Right renal cortex interstitium (tissue), 3 donors: ENCODE data around the gene MBTPS2. TPM values are rescaled to one million over a fixed set of nuclear protein-coding genes. Genes with fewer than 3 reads are reported as not detected.

Experiments
- DNase-seq, 3 donors: peaks; one replicate each; pipeline ENCODE4 v3.0.0-alpha.2; 2013; ENCODE audit warnings: low read depth in 3 of 3, low spot score in 2 of 3
- polyA plus RNA-seq, 3 donors: library from polyadenylated mRNA; unstranded; fragments of 120-200 nt; gene quantifications; one replicate each; pipeline ENCODE4 v1.2.1, GENCODE V29; 2013; ENCODE audit not compliant: insufficient read length in 3 of 3

The MBTPS2 gene
- polyA plus RNA-seq, 3 donors: 32.9 to 37.3 (median 37.1) TPM

DNA sequence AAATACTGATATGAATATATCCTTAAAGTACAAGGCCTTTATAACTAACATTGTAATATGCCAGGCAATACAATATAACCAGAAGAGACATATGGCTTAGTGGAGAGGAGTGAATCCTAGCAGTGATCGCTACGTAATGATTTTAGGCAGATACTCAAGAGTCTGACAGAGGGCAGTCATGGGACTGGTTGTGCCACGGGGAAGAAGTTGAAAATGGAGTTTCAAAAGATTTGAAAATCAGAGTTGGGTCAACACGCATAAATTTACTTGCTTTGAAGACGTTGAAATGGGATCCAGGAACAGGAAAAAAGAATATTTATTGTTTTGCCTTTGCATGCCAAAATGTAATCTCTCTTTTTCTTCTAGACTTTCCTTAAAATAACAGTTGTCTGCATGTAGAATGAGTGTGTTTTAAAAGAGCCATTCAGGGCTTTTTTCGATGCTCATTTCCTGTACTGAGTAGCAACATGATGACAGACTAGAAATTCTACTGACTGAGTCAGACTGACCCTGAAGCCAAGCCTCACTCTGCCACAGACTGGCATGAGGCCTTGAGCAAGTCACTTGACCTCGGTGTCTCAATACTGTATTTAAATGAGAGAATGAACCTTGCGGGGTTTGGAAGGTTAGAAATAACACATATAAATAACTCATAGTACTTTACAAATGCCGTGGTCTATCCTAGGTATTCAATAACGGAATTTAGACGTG, 93.0 kb downstream of the MBTPS2 start:
- DNase-seq: no peak

DNA sequence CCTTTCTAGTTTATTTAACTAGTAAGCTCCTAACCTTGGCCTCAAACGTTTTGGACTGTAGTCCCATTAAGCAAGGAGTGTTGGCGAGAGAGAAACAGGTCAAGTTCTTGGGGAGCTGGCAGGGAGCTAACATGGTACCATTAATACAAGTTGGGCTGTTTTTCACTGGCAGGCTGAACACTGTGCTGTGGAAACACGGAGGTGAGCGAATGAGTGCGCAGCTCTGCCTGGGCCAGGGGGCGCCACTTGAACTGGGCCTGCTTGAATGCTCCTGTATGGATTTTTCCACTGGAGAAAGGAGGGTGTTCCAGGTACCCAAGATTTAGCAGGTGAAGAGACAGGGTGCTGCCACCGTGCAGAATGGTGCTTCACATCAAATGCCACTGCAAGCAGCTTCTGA, 93.7 kb downstream of the MBTPS2 start:
- DNase-seq: no peak

DNA sequence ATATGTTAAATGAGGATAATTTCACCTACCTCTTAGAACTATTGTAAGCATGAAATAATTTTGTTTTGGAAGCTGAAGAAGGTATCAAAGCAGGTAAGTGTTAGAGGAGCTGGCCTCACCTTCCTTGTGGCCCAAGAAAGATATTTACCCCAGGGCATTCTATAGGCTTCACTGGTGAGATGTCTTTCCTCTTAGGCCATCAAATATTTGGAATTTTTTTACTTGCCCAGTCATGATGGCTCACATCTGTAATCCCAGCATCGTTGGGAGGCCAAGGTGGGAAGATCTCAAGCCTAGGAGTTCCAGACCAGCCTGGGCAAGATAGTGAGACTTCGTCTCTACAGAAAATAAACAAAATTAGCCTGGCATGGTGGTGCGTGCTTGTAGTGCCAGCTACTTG, 95.0 kb downstream of the MBTPS2 start:
- no peak for DNase-seq

Other genes with a start within 250 kb of the MBTPS2 start
- gene KLHL34, start 181.3 kb upstream of the MBTPS2 start, polyA plus RNA-seq: under 1 TPM; 0.06 to 0.10 (median 0.07) TPM
- under 1 TPM; 0.28 to 0.78 (median 0.50) TPM for gene SMPX, start 81.5 kb upstream of the MBTPS2 start, polyA plus RNA-seq
- 1 to 10 TPM; 2.3 to 2.8 (median 2.5) TPM for gene YY2, start 16.4 kb downstream of the MBTPS2 start, polyA plus RNA-seq
- gene SMS, start 101.1 kb downstream of the MBTPS2 start, polyA plus RNA-seq: 100 to 1,000 TPM; 161 to 170 (median 164) TPM
- under 1 TPM; 0.31 to 0.40 (median 0.37) TPM for gene PHEX, start 192.7 kb downstream of the MBTPS2 start, polyA plus RNA-seq